Activated T-helper 17 cell treated with anti-CD3 and anti-CD28 coated beads, Interleukin-2, amount 50 U/mL, for 72 hours (primary cell): ENCODE measurements around the gene NDRG2. TPM values are rescaled to one million over a fixed set of nuclear protein-coding genes. Genes with fewer than 3 reads are reported as not detected.
A peak's percentile ranks its signal among the peaks of the same experiment; 100 is the strongest.
"Not testable (repeated sequence)": the region's sequence is repeated elsewhere in the genome, so short reads cannot be mapped to it uniquely, and the experiment has no call there.

ENCODE experiments used
- ATAC-seq: fragments of 150-1000 bp; cut with Tn5 transposase; replicated peaks from 2 replicates; pipeline ENCODE4 v1.10.0; 2021; ENCODE audit warnings: mild to moderate bottlenecking, moderate library complexity
- H3K27ac Mint-ChIP-seq: one replicate; pipeline ENCODE4 v1.8.0; 2022; ENCODE audit warnings: mixed read lengths
- H3K27me3 Mint-ChIP-seq: one replicate; pipeline ENCODE4 v1.8.0; 2022; ENCODE audit warnings: mixed read lengths
- H3K36me3 Mint-ChIP-seq: one replicate; pipeline ENCODE4 v1.8.0; 2022; ENCODE audit warnings: low read depth, mild to moderate bottlenecking, mixed read lengths
- H3K4me1 Mint-ChIP-seq: one replicate; pipeline ENCODE4 v1.8.0; 2022; ENCODE audit warnings: mixed read lengths
- H3K4me3 Mint-ChIP-seq: one replicate; pipeline ENCODE4 v1.8.0; 2022; ENCODE audit warnings: mild to moderate bottlenecking, mixed read lengths
- H3K9me3 Mint-ChIP-seq: one replicate; pipeline ENCODE4 v1.8.0; 2022; ENCODE audit warnings: mixed read lengths
- total RNA-seq, 2 donors: library from RNA; stranded (reverse); gene quantifications; one replicate each; pipeline ENCODE4 v1.2.3, GENCODE V29; 2022

NDRG2 gene
- total RNA-seq, 2 donors from 2014 or later: 4.1 to 5.4 TPM

- no peak for ATAC-seq
- Mint-ChIP-seq H3K36me3 (no peaks in the 10 kb centered on the region), H3K4me1 (peaks cover 12% of the 10 kb centered on the region), H3K9me3 (no peaks in the 10 kb centered on the region), H3K27ac (no peak overlapping the region), H3K27me3 (peaks cover 3% of the 10 kb centered on the region), H3K4me3 (no peak overlapping the region)
These were observed 22.5 kb upstream of the NDRG2 start for GRCh38 chr14:21047378-21047781.

GRCh38 chr14:21043974-21044618, 19.2 kb upstream of the NDRG2 start:
- ATAC-seq: no peak
- Mint-ChIP-seq H3K9me3 (no peaks in the 10 kb centered on the region), H3K27ac (peak overlapping the region; percentile 51), H3K27me3 (no peaks in the 10 kb centered on the region), H3K4me1 (peaks cover 12% of the 10 kb centered on the region), H3K36me3 (no peaks in the 10 kb centered on the region), H3K4me3 (no peak overlapping the region)

DNA sequence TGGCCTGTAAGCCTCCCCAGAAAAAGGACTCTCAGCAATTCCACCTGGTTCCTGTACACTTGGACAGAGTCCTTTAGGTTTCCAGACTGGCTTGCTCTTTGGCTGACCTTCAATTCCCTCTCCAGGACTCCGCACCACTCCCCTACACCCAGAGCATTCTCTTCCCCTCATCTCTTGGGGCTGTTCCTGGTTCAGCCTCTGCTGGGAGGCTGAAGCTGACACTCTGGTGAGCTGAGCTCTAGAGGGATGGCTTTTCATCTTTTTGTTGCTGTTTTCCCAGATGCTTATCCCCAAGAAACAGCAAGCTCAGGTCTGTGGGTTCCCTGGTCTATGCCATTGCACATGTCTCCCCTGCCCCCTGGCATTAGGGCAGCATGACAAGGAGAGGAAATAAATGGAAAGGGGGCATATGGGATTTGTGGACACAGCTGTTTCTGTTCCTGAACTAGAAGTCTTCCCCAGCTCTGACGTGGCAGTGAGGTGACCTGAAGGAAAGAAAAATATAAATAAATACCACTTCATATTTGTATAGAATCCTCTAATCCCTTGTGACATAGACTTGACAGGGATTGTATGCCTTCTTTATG, 18.6 kb upstream of the NDRG2 start:
- H3K27ac Mint-ChIP-seq: no peak overlapping the region
- no peaks in the 10 kb centered on the region for H3K9me3 Mint-ChIP-seq
- no peak overlapping the region for H3K4me3 Mint-ChIP-seq
- no peaks in the 10 kb centered on the region for H3K36me3 Mint-ChIP-seq
- H3K27me3 Mint-ChIP-seq: no peaks in the 10 kb centered on the region
- peaks cover 12% of the 10 kb centered on the region for H3K4me1 Mint-ChIP-seq
- no peak for ATAC-seq

DNA sequence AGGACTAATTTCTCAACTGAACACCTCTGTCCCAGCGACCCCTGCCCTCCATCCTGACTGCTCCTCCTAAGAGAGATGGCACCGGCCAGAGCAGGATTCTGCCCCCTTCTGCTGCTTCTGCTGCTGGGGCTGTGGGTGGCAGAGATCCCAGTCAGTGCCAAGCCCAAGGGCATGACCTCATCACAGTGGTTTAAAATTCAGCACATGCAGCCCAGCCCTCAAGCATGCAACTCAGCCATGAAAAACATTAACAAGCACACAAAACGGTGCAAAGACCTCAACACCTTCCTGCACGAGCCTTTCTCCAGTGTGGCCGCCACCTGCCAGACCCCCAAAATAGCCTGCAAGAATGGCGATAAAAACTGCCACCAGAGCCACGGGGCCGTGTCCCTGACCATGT, 18.1 kb upstream of the NDRG2 start:
- H3K36me3 Mint-ChIP-seq: no peaks in the 10 kb centered on the region
- H3K4me3 Mint-ChIP-seq: no peak overlapping the region
- no peak for ATAC-seq
- H3K9me3 Mint-ChIP-seq: no peaks in the 10 kb centered on the region
- no peaks in the 10 kb centered on the region for H3K27me3 Mint-ChIP-seq
- peaks cover 12% of the 10 kb centered on the region for H3K4me1 Mint-ChIP-seq
- no peak overlapping the region for H3K27ac Mint-ChIP-seq

DNA sequence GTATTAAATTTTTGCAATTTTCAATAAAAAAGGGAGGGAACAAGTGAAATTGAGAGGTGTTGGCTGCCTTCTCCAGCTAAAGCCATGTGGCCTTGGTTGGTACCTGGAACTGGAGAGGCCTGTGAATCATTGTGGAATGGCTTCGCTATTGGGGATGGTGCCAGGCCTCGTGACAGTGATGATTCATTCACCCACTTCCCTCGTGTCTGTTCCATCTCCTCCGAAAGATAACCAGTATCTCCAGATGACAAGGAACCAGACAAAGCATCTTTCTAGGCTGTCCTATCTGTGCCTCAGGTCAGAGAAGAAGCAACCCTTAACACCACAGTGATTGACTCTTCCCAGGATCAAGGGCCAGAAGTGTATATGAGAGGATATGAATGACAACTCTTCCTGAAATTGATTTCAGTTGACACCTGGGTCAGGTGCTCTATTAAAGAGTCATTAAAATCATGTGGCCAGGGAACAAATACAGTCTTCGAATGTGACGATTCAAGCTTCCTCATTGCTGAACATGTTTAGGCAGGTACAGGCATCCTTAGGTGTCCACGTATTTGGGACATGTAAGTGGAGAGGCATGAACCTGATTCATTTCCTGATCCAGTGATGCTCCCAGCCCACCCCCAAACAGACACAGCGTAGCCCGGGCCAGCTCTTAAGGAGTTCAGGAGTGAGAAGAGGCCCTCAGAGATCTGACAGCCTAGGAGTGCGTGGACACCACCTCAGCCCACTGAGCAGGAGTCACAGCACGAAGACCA, 17.0 kb upstream of the NDRG2 start, which contains the start of gene RNASE7:
RNASE7 (plus strand) TSS at position 687 of the 758 bp plus-strand sequence. CDS start 631 bp downstream, outside the sequence.
- ATAC-seq: peak; percentile 49
- no peak within 1 kb of the TSS for H3K4me3 Mint-ChIP-seq
- no peaks in the 10 kb centered on the region for H3K9me3 Mint-ChIP-seq
- H3K27me3 Mint-ChIP-seq: no peaks in the 10 kb centered on the region
- H3K27ac Mint-ChIP-seq: no peak within 1 kb of the TSS
- H3K36me3 Mint-ChIP-seq: no peaks in the 10 kb centered on the region
- H3K4me1 Mint-ChIP-seq: peaks cover 12% of the 10 kb centered on the region

DNA sequence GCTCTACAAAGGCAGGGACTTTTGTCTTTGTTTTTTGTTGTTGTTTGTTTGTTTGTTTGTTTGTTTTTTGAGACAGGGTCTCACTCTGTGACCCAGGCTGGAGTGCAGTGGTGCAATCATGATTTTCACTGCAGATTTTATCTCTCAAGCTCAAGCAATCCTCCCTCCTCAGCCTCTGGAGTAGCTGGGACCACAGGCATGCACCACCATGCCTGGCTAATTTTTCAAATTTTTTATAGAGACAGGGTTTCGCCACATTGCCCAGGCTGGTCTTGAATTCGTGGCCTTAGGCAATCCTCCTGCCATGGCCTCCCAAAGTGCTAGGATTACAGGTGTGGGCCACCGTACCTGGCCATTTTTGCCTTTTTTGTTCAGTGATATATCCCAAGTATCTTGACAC, 16.1 kb upstream of the NDRG2 start:
- H3K4me3 Mint-ChIP-seq, ATAC-seq, H3K9me3 Mint-ChIP-seq, H3K27me3 Mint-ChIP-seq, H3K36me3 Mint-ChIP-seq: not testable (repeated sequence)
- Mint-ChIP-seq H3K27ac (peak overlapping the region; percentile 15), H3K4me1 (peaks cover 12% of the 10 kb centered on the region)

DNA sequence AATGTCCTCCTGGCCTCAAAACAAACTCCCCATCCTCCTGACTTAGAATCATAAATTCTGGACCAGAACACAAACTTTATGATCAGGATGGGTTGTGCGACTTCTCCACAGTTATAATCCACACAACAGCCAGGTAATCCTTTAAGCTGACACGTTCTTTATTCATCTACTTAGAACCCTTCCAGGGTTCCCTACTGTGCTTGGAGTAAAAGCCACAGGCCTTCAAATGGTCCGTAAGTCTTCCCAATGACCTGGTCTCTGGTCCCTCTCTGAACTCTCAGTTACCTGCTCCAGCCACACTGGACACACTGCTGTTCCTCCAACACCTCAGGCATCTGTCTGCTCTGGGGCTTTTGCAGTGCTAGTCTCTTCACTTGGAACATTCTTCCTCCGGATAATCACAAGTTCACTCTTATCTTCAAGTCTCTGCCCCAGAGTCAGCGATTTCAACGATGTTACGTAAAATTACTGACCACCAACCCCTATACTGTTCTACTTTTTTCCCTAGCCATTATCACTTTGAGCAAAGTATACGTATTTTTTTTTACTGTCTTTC, 15.6 kb upstream of the NDRG2 start:
- Mint-ChIP-seq H3K27me3 (no peaks in the 10 kb centered on the region), H3K4me3 (no peak overlapping the region), H3K27ac (peak overlapping the region; percentile 15), H3K9me3 (no peaks in the 10 kb centered on the region), H3K4me1 (peaks cover 12% of the 10 kb centered on the region), H3K36me3 (no peaks in the 10 kb centered on the region)
- ATAC-seq: no peak

GRCh38 chr14:21039585-21040369, 14.9 kb upstream of the NDRG2 start:
- no peaks in the 10 kb centered on the region for H3K9me3 Mint-ChIP-seq
- no peaks in the 10 kb centered on the region for H3K27me3 Mint-ChIP-seq
- ATAC-seq: peak; percentile 43
- H3K36me3 Mint-ChIP-seq: no peaks in the 10 kb centered on the region
- peaks cover 6% of the 10 kb centered on the region for H3K4me1 Mint-ChIP-seq
- H3K27ac Mint-ChIP-seq: peak overlapping the region; percentile 41
- H3K4me3 Mint-ChIP-seq: no peak overlapping the region

DNA sequence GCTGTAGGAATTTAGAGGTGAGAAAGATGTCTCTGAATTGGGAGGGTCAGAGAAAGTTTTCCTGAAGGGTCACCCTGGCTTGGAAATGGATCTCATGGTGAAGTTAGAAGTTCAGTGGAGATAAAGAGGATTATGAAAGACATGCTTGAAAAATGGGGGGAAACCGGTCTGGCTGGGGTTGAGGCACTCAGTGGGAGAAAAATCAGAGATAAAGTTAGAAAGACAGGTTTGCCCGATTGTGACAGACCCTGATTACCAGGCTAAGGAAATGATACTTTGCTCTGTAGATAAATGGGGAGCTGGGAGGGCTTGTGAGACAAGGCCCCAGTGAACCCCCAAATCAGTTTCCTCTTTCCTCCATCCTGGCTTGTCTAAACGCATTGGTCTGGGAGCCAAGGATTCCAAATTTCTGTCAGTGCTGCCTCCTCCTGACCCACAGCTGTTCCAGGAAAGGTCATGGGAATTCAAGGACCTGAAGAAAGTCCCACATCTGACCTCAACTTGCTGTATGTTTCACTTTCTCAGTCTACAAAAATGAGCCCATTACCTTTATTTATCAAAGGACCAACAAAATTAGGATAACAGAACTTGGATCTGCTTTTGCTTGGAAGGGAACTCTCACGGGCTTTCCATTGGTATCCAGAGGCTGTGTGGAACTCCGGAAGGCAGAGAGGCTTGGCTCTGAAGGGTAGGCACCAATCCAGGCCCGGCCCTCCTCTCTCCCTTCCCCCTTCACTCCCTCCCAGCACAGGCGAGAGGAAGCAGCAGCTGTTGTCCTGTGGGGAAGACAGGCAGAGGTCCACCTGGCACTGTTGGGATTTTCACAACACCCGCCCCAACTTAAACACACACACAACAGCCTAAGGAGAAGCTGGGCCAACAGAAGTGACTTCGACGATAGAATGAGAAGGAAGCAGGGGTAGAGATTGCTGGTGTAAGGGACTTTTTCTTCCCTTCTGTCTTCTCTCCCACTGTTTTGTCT, 13.9 kb upstream of the NDRG2 start:
- Mint-ChIP-seq H3K27ac (peak overlapping the region; percentile 41), H3K4me1 (no peaks in the 10 kb centered on the region), H3K4me3 (no peak overlapping the region), H3K27me3 (no peaks in the 10 kb centered on the region), H3K9me3 (no peaks in the 10 kb centered on the region), H3K36me3 (no peaks in the 10 kb centered on the region)
- no peak for ATAC-seq

GRCh38 chr14:21037156-21037555, 12.3 kb upstream of the NDRG2 start:
- no peaks in the 10 kb centered on the region for H3K36me3 Mint-ChIP-seq
- H3K27me3 Mint-ChIP-seq: peaks cover 9% of the 10 kb centered on the region
- H3K4me1 Mint-ChIP-seq: no peaks in the 10 kb centered on the region
- no peak overlapping the region for H3K4me3 Mint-ChIP-seq
- ATAC-seq: no peak
- H3K9me3 Mint-ChIP-seq: no peaks in the 10 kb centered on the region
- no peak overlapping the region for H3K27ac Mint-ChIP-seq

GRCh38 chr14:21036751-21037150, 11.9 kb upstream of the NDRG2 start:
- Mint-ChIP-seq H3K27me3 (peaks cover 9% of the 10 kb centered on the region), H3K9me3 (no peaks in the 10 kb centered on the region), H3K27ac (no peak overlapping the region), H3K36me3 (no peaks in the 10 kb centered on the region), H3K4me3 (no peak overlapping the region), H3K4me1 (no peaks in the 10 kb centered on the region)
- ATAC-seq: peak; percentile 61

DNA sequence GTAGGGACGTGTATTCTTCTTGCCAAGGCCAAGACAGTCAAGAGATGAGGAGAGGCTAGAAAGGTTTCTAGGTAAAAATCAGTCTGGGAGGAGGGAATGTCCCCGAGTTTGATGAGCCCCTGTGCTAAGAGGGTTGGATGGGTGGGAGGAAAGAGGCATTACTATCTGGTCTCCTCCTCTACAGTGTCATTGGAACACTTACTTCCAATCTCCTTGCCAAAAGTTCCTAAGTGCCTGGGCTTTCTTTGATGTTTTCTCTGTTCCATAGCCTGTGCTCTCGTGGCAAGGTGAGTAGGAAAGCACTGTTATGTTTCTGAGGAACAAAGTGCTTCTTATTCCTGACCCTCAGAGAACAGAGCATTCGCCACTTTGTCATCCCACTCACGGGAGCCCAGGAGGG, 9.8 kb upstream of the NDRG2 start, which contains the start of gene RNASE13:
RNASE13 (minus strand) TSS at position 101 of the 400 bp plus-strand sequence. CDS start 519 bp downstream, outside the sequence.
- no peak for ATAC-seq
- Mint-ChIP-seq H3K36me3 (no peaks in the 10 kb centered on the region), H3K27me3 (peaks cover 9% of the 10 kb centered on the region), H3K4me3 (no peak within 1 kb of the TSS), H3K27ac (no peak within 1 kb of the TSS), H3K9me3 (no peaks in the 10 kb centered on the region), H3K4me1 (no peaks in the 10 kb centered on the region)

- H3K36me3 Mint-ChIP-seq: no peaks in the 10 kb centered on the region
- no peak overlapping the region for H3K4me3 Mint-ChIP-seq
- no peak for ATAC-seq
- peaks cover 9% of the 10 kb centered on the region for H3K27me3 Mint-ChIP-seq
- no peaks in the 10 kb centered on the region for H3K4me1 Mint-ChIP-seq
- H3K9me3 Mint-ChIP-seq: no peaks in the 10 kb centered on the region
- peak overlapping the region; percentile 47 for H3K27ac Mint-ChIP-seq
These were observed 8.4 kb upstream of the NDRG2 start for GRCh38 chr14:21033133-21033698.
